NCI-H226 (cell line): Measurements from ENCODE around the gene SPRY1.

Experiments used
- DNase-seq: peaks from one replicate; pipeline ENCODE4 v3.0.0-alpha.2; 2015

The SPRY1 gene

GRCh38 chr4:123380728-123381716, 15.6 kb upstream of the SPRY1 start:
- DNase-seq = no peak

GRCh38 chr4:123381996-123382395, 14.6 kb upstream of the SPRY1 start:
- DNase-seq = no peak

GRCh38 chr4:123383566-123383965, 13.0 kb upstream of the SPRY1 start:
- no peak for DNase-seq

GRCh38 chr4:123386609-123387008, 10.0 kb upstream of the SPRY1 start:
- DNase-seq = no peak

GRCh38 chr4:123390846-123391456, 5.6 kb upstream of the SPRY1 start:
- no peak for DNase-seq

- DNase-seq = no peak
Observed at GRCh38 chr4:123393721-123394120, 2.9 kb upstream of the SPRY1 start.

GRCh38 chr4:123397144-123398065, 810 bp downstream of the SPRY1 start:
- DNase-seq = peak; percentile 9

- DNase-seq = peak; percentile 35
Observed at GRCh38 chr4:123398066-123398852, 1.7 kb downstream of the SPRY1 start.

GRCh38 chr4:123398853-123399626, 2.4 kb downstream of the SPRY1 start:
- peak; percentile 9 for DNase-seq

GRCh38 chr4:123399627-123400358, 3.2 kb downstream of the SPRY1 start:
- no peak for DNase-seq

- no peak for DNase-seq
Observed at GRCh38 chr4:123401271-123402120, 4.9 kb downstream of the SPRY1 start.

GRCh38 chr4:123402121-123402465, 5.5 kb downstream of the SPRY1 start:
- no peak for DNase-seq

GRCh38 chr4:123403080-123403604, 6.5 kb downstream of the SPRY1 start:
- DNase-seq = no peak

- no peak for DNase-seq
Observed at GRCh38 chr4:123404533-123404932, 7.9 kb downstream of the SPRY1 start.

- no peak for DNase-seq
Observed at GRCh38 chr4:123405267-123405865, 8.8 kb downstream of the SPRY1 start.

GRCh38 chr4:123406872-123407271, 10.3 kb downstream of the SPRY1 start:
- DNase-seq = no peak

GRCh38 chr4:123408471-123409084, 12.0 kb downstream of the SPRY1 start:
- no peak for DNase-seq

GRCh38 chr4:123409334-123409733, 12.7 kb downstream of the SPRY1 start:
- no peak for DNase-seq

GRCh38 chr4:123411514-123411913, 14.9 kb downstream of the SPRY1 start:
- no peak for DNase-seq
